NB4 (cell line): ENCODE measurements around the gene COL4A2.

Source experiments
- DNase-seq: peaks from one replicate; pipeline ENCODE4 v3.0.0; 2010; ENCODE audit warnings: low read depth
- H3K4me3 ChIP-seq: one replicate; pipeline ENCODE4 v1.5.1; 2011; ENCODE audit warnings: mild to moderate bottlenecking, low read depth, low read length, moderate library complexity
- CTCF ChIP-seq: IDR thresholded peaks from one replicate; pipeline ENCODE4 v1.5.1; 2012; ENCODE audit warnings: low read depth, low read length
- MAX ChIP-seq: IDR thresholded peaks from 2 replicates; pipeline ENCODE4 v1.6.1; 2011; ENCODE audit warnings: low read depth, low read length
- MYC ChIP-seq: IDR thresholded peaks from 2 replicates; pipeline ENCODE4 v1.6.1; 2011; ENCODE audit warnings: low read depth, low read length
- POLR2A ChIP-seq: IDR thresholded peaks from 2 replicates; pipeline ENCODE4 v1.6.1; 2011; ENCODE audit warnings: mild to moderate bottlenecking; ENCODE audit not compliant: insufficient read length; ENCODE audit errors: extremely low read depth

Gene COL4A2

GRCh38 chr13:110262082-110262436, 45.0 kb upstream of the COL4A2 start:
- no peak for TF ChIP-seq MYC
- TF ChIP-seq MAX = no peak
- no peak for TF ChIP-seq POLR2A
- TF ChIP-seq CTCF = no peak
- no peak overlapping the region for H3K4me3 ChIP-seq
- DNase-seq = no peak

- no peak for DNase-seq
- no peak overlapping the region for H3K4me3 ChIP-seq
- TF ChIP-seq MAX (no peak), POLR2A (no peak), CTCF (no peak), MYC (no peak)
These were observed 44.4 kb upstream of the COL4A2 start for GRCh38 chr13:110262508-110263291.

GRCh38 chr13:110263404-110263803, 43.7 kb upstream of the COL4A2 start:
- TF ChIP-seq POLR2A (no peak), MYC (no peak), MAX (no peak), CTCF (no peak)
- no peak for DNase-seq
- no peak overlapping the region for H3K4me3 ChIP-seq

GRCh38 chr13:110263888-110264287, 43.2 kb upstream of the COL4A2 start:
- no peak for TF ChIP-seq MAX
- no peak for TF ChIP-seq CTCF
- TF ChIP-seq MYC = no peak
- no peak for TF ChIP-seq POLR2A
- no peak for DNase-seq
- no peak overlapping the region for H3K4me3 ChIP-seq

- TF ChIP-seq MAX = no peak
- TF ChIP-seq CTCF = no peak
- no peak for TF ChIP-seq MYC
- TF ChIP-seq POLR2A = no peak
- no peak overlapping the region for H3K4me3 ChIP-seq
- no peak for DNase-seq
These were observed 42.3 kb upstream of the COL4A2 start for GRCh38 chr13:110264685-110265275.
